ENCODE data around the gene BACH1.
"Not testable (repeated sequence)": the region's sequence is repeated elsewhere in the genome, so short reads cannot be mapped to it uniquely, and the experiment has no call there.

Gene BACH1

DNA sequence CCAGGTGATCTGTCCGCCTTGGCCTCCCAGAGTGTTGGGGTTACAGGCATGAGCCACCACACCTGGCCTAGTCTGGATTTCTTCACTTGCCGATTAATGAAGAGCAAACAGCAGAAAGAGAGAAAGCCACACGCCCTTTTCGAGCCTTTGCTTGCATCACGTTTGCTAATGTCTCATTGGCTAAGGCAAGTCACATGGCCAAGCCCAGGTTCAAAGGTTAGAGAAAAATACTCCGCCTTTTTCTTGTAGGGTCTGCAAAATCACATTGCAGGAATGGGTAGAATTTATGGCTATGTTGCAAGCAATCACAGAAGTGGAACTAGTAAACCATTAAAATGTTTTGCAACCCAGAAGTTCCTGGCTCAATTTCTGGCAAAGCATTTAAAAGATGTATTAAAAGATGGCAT is 26.8 kb upstream of the BACH1 start:
- DNase-seq (ENCODE audit: insufficient read length, low spot score) = no peak

GRCh38 chr21:29277442-29277841 is 21.3 kb upstream of the BACH1 start:
- FAIRE-seq (no peak), DNase-seq (ENCODE audit: insufficient read length, low spot score) (no peak)
- TF ChIP-seq, protein P1, sequence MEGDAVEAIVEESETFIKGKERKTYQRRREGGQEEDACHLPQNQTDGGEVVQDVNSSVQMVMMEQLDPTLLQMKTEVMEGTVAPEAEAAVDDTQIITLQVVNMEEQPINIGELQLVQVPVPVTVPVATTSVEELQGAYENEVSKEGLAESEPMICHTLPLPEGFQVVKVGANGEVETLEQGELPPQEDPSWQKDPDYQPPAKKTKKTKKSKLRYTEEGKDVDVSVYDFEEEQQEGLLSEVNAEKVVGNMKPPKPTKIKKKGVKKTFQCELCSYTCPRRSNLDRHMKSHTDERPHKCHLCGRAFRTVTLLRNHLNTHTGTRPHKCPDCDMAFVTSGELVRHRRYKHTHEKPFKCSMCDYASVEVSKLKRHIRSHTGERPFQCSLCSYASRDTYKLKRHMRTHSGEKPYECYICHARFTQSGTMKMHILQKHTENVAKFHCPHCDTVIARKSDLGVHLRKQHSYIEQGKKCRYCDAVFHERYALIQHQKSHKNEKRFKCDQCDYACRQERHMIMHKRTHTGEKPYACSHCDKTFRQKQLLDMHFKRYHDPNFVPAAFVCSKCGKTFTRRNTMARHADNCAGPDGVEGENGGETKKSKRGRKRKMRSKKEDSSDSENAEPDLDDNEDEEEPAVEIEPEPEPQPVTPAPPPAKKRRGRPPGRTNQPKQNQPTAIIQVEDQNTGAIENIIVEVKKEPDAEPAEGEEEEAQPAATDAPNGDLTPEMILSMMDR (IDR thresholded peaks at IDR 0.05; ENCODE audit: insufficient read depth, missing control alignments) = no peak

More for the DNA sequence above, 26.8 kb upstream of the BACH1 start:
- no peak for FAIRE-seq
- TF ChIP-seq, protein P1 (IDR thresholded peaks at IDR 0.05; ENCODE audit: insufficient read depth, missing control alignments) = no peak

- DNase-seq (ENCODE audit: insufficient read length, low spot score) (no peak), FAIRE-seq (peak; percentile 35)
- TF ChIP-seq, protein P1 (IDR thresholded peaks at IDR 0.05; ENCODE audit: insufficient read depth, missing control alignments) = no peak
Observed at GRCh38 chr21:29279558-29279957, 19.2 kb upstream of the BACH1 start.

DNA sequence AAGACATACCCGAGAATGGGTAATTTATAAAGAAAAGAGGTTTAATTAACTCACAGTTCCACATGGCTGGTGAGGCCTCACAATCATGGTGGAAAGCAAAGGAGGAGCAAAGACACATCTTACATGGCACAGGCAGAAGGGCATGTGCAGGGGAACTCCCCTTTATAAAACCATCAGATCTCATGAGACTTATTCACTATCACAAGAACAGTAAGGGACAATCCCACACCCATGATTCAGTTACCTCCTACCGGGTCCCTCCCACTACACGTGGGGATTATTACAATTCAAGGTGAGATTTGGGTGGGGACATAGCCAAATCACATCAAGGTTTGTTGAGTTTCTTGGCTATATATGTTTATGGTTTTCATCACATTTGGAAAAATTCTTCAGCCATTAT is 16.9 kb upstream of the BACH1 start:
- not testable (repeated sequence) for DNase-seq (ENCODE audit: insufficient read length, low spot score); FAIRE-seq

- no peak for FAIRE-seq
- TF ChIP-seq, protein P1 (IDR thresholded peaks at IDR 0.05; ENCODE audit: insufficient read depth, missing control alignments) = no peak
- no peak for DNase-seq (ENCODE audit: insufficient read length, low spot score)
Observed at GRCh38 chr21:29287383-29287782, 11.3 kb upstream of the BACH1 start.

- TF ChIP-seq, protein P1 (IDR thresholded peaks at IDR 0.05; ENCODE audit: insufficient read depth, missing control alignments) = peak; percentile 0
- DNase-seq (ENCODE audit: insufficient read length, low spot score) (no peak), FAIRE-seq (no peak)
Observed at GRCh38 chr21:29288239-29288638, 10.5 kb upstream of the BACH1 start.

- TF ChIP-seq, protein P1 (IDR thresholded peaks at IDR 0.05; ENCODE audit: insufficient read depth, missing control alignments) = no peak
- FAIRE-seq = no peak
- DNase-seq (ENCODE audit: insufficient read length, low spot score) = no peak
Observed at GRCh38 chr21:29289317-29289716, 9.4 kb upstream of the BACH1 start.

DNA sequence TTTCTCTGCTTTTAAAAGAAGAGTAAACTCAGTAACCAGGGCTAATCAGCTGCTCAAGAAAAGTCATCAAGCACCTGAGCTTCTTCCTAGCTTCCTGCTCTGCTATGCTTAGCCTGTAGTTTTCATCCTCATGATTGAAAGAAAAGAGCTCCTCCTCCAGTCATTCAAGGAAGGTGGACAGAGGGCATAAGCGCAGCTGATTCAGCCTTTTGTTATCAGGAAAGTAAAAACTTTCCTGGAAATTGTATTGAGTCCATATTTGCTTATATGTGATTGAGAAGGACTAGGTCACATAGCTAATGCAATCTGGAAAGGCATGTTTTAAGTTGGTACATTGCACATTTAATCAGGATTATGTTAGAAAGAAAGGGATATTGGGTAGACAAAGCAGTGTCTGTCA is 8.5 kb upstream of the BACH1 start:
- FAIRE-seq (no peak), DNase-seq (ENCODE audit: insufficient read length, low spot score) (no peak)
- TF ChIP-seq, protein P1 (IDR thresholded peaks at IDR 0.05; ENCODE audit: insufficient read depth, missing control alignments) = no peak
